ENCODE data around the gene IER5L. TPM values are rescaled to one million over a fixed set of nuclear protein-coding genes. Genes with fewer than 3 reads are reported as not detected.
A peak's percentile ranks its signal among the peaks of the same experiment; 100 is the strongest.

IER5L gene
- total and polyA plus RNA-seq, 9 of the 15 experiments (the other 6 are each of a cell fraction or from before 2014, with no cell fraction given): 0.14 to 11.9 (median 0.52) TPM

DNA sequence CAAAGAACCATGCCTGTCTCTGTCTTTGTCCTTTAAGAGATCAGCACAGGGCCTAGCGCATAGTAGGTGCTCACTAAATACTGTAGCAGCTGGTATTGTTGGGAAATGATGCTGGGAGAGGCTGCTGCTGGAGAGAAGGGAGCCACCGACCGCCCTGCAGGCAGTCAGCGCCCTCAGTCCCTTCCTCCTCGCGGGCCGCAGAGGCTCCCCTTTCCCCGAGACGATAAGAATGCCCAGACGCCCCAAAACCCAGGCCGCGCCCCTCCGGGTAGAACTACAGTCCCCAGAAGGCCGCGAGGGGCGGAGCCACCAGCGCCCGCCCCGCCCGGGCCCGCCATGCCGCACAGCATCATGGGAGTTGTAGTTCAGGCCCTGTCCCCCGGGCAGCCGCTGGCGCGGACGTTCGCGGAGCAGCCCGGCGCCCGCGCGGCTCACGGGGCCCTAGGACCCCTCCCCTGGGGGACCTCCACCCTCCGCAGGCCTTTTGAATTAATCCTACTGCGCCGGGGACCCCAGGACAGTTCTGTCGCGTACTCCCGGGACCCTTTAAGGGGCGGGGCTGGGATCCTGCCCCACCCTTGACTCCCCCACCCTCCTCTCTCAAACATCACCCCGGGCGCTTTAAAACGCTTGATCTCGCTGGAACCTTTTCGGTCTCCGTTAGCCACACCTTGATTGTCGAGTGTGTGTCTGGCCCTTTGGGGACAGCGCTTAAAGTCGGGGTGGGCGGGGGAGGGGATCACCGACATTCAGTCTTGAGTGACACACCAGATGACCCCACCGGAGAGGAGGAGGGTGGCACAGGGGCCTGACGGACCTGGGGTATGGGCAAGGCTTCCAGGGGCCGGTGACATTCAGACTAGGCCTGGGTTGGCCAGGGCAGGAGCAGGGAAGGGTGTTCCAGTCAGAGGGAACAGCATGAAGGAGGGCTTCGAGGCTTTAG lies 24.8 kb upstream of the IER5L start (continued):
- no peak for TF ChIP-seq SETDB1 (IDR thresholded peaks at IDR 0.05; ENCODE audit: low read length)
- TF ChIP-seq, protein P1, sequence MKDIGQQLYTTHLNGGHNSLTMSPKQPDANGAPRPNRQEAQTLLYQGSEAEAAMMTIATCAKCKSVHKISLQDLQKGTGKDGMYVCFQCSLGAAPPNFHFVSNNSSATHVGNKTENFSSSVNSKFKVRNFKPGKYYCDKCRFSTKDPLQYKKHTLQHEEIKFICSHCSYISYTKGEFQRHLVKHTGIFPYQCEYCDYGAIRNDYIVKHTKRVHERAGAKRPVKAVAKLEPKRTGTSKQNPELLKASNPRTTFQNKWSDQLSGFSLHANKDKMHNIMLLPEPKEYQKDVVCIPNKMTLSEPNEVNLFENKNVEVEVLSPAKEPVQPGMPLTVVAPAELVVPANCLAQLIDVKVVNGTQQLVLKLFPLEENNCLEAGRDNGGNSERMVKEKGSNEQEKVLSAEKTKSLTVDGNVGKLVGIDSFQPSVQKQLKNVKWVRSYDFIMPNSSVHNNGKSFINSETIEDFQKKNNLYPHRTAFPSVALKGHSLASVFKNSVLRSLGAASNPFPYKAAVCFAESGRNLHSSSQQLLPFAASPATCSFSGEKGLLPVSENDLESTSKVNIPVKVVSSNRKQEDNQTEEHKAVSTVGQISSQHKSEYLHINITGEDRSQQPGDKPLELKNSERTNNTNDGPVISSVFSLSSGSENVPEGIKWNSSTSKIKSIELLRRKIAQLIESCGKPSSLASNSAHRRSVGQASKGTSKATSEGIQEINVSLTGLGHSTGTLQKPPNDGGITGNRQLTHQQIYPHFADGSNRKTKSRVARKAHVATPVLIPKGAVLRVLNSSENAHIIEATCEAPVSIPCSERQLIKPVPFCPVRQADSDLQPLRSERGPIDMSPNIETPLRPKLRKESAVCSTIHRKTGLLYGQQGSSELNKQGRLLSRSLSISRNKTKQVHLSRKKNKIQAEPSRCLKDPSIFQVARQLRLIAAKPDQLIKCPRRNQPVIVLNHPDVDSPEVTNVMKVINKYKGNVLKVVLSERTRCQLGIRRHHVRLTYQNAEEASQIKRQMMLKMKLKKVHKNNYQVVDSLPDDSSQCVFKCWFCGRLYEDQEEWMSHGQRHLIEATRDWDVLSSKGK (CRISPR knock-in tag; IDR thresholded peaks at IDR 0.05): no peak
- no peak for TF ChIP-seq TEAD4 (IDR thresholded peaks at IDR 0.05; ENCODE audit: low read length)
- TF ChIP-seq TEAD4 (CRISPR knock-in tag; IDR thresholded peaks at IDR 0.05; ENCODE audit: borderline replicate concordance): no peak
- TF ChIP-seq, protein P2, sequence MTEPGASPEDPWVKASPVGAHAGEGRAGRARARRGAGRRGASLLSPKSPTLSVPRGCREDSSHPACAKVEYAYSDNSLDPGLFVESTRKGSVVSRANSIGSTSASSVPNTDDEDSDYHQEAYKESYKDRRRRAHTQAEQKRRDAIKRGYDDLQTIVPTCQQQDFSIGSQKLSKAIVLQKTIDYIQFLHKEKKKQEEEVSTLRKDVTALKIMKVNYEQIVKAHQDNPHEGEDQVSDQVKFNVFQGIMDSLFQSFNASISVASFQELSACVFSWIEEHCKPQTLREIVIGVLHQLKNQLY (CRISPR knock-in tag; conservative IDR thresholded peaks at IDR 0.05): no peak
- TF ChIP-seq, protein P3, sequence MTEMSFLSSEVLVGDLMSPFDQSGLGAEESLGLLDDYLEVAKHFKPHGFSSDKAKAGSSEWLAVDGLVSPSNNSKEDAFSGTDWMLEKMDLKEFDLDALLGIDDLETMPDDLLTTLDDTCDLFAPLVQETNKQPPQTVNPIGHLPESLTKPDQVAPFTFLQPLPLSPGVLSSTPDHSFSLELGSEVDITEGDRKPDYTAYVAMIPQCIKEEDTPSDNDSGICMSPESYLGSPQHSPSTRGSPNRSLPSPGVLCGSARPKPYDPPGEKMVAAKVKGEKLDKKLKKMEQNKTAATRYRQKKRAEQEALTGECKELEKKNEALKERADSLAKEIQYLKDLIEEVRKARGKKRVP (CRISPR knock-in tag; IDR thresholded peaks at IDR 0.05): peak; percentile 46; the same call in 1 of the 2 replicates
- TF ChIP-seq ZNF707 (CRISPR knock-in tag; conservative IDR thresholded peaks at IDR 0.05): no peak
- peak; percentile 58; the same call in 1 of the 2 replicates for TF ChIP-seq HDAC2 (IDR thresholded peaks at IDR 0.05)
- no peak for TF ChIP-seq ZNF75A (CRISPR knock-in tag; IDR thresholded peaks at IDR 0.05)
- TF ChIP-seq CREB1 (IDR thresholded peaks at IDR 0.05): peak; percentile 46; the same call in 1 of the 2 replicates
- 0 out of 2 replicates have a peak, but pooled peaks have one; percentile 26 for TF ChIP-seq CREB1 (CRISPR knock-in tag; IDR thresholded peaks at IDR 0.05)
- TF ChIP-seq, protein P4, sequence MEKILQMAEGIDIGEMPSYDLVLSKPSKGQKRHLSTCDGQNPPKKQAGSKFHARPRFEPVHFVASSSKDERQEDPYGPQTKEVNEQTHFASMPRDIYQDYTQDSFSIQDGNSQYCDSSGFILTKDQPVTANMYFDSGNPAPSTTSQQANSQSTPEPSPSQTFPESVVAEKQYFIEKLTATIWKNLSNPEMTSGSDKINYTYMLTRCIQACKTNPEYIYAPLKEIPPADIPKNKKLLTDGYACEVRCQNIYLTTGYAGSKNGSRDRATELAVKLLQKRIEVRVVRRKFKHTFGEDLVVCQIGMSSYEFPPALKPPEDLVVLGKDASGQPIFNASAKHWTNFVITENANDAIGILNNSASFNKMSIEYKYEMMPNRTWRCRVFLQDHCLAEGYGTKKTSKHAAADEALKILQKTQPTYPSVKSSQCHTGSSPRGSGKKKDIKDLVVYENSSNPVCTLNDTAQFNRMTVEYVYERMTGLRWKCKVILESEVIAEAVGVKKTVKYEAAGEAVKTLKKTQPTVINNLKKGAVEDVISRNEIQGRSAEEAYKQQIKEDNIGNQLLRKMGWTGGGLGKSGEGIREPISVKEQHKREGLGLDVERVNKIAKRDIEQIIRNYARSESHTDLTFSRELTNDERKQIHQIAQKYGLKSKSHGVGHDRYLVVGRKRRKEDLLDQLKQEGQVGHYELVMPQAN (IDR thresholded peaks at IDR 0.05; ENCODE audit: borderline replicate concordance): no peak
- no peak for TF ChIP-seq RBM39 (optimal IDR thresholded peaks at IDR 0.05; ENCODE audit: low read depth, low read length)
- TF ChIP-seq CREM (IDR thresholded peaks at IDR 0.05; ENCODE audit: low read depth): peak; percentile 71
- TF ChIP-seq NR2C1 (IDR thresholded peaks at IDR 0.05): no peak
- TF ChIP-seq NR2C1 (tag; IDR thresholded peaks at IDR 0.05): peak; percentile 77
- no peak for TF ChIP-seq NFE2L1 (tag; IDR thresholded peaks at IDR 0.05; ENCODE audit: borderline replicate concordance, low read depth)
- no peak for TF ChIP-seq MTA2 (IDR thresholded peaks at IDR 0.05; ENCODE audit: low read depth)
- TF ChIP-seq SIN3A (IDR thresholded peaks at IDR 0.05; ENCODE audit: borderline replicate concordance in 2 of 2, control insufficient read depth in 1 of 2, low read depth in 2 of 2, low read length in 2 of 2): no peak
- TF ChIP-seq TRIM24 (IDR thresholded peaks at IDR 0.05): no peak

All from K562 (cell line).